Measurements from ENCODE around the gene PARD3.

DNA sequence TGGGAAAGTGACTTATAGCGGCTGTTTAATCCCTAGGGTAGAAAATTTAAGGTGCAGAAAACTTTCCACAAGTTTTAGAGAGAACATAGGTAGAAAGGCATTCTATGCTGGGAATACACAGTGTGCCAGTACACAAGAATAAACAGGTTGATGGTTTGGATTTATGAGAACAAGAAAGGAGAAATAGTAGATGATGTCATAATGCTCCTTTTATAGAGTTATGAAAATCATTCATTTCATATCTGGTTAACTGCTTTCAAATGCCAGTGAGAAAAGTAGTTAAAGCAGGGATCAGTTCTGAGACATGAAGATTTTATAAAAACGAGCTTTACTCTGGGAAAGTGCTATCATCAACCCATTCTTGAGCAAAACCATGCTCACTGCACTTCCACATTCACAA lies 311.4 kb downstream of the PARD3 start:
- no peak for TF ChIP-seq POLR2A (IDR thresholded peaks at IDR 0.05)
- TF ChIP-seq, protein P1, sequence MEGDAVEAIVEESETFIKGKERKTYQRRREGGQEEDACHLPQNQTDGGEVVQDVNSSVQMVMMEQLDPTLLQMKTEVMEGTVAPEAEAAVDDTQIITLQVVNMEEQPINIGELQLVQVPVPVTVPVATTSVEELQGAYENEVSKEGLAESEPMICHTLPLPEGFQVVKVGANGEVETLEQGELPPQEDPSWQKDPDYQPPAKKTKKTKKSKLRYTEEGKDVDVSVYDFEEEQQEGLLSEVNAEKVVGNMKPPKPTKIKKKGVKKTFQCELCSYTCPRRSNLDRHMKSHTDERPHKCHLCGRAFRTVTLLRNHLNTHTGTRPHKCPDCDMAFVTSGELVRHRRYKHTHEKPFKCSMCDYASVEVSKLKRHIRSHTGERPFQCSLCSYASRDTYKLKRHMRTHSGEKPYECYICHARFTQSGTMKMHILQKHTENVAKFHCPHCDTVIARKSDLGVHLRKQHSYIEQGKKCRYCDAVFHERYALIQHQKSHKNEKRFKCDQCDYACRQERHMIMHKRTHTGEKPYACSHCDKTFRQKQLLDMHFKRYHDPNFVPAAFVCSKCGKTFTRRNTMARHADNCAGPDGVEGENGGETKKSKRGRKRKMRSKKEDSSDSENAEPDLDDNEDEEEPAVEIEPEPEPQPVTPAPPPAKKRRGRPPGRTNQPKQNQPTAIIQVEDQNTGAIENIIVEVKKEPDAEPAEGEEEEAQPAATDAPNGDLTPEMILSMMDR (IDR thresholded peaks at IDR 0.05) = no peak
